Endothelial cell (in vitro differentiated cells): ENCODE data around the gene SLC25A20. TPM values are rescaled to one million over a fixed set of nuclear protein-coding genes. Genes with fewer than 3 reads are reported as not detected.

Experiments used
- DNase-seq: peaks from one replicate; pipeline ENCODE4 v3.0.0; 2021; ENCODE audit warnings: low spot score
- H3K27ac Mint-ChIP-seq: one replicate; pipeline ENCODE4 v1.8.0; 2021; ENCODE audit warnings: mixed read lengths, inconsistent platforms; ENCODE audit not compliant: unreplicated experiment
- H3K27me3 Mint-ChIP-seq: one replicate; pipeline ENCODE4 v1.8.0; 2021; ENCODE audit warnings: mild to moderate bottlenecking, moderate library complexity, mixed read lengths, inconsistent platforms; ENCODE audit not compliant: unreplicated experiment
- H3K36me3 Mint-ChIP-seq: one replicate; pipeline ENCODE4 v1.8.0; 2021; ENCODE audit warnings: mild to moderate bottlenecking, low read depth, mixed read lengths, inconsistent platforms; ENCODE audit not compliant: unreplicated experiment
- H3K4me1 Mint-ChIP-seq: one replicate; pipeline ENCODE4 v1.8.0; 2021; ENCODE audit warnings: mild to moderate bottlenecking, mixed read lengths, inconsistent platforms; ENCODE audit not compliant: unreplicated experiment
- H3K4me3 Mint-ChIP-seq: one replicate; pipeline ENCODE4 v1.8.0; 2021; ENCODE audit warnings: mild to moderate bottlenecking, mixed read lengths, inconsistent platforms; ENCODE audit not compliant: unreplicated experiment
- H3K9me3 Mint-ChIP-seq: one replicate; pipeline ENCODE4 v1.8.0; 2021; ENCODE audit warnings: mixed read lengths, inconsistent platforms; ENCODE audit not compliant: unreplicated experiment
- CTCF ChIP-seq: fragments of 200-600 bp; sonication (generic); IDR thresholded peaks from one replicate; pipeline ENCODE4 v1.5.0; 2021; ENCODE audit warnings: antibody characterized with exemption; ENCODE audit not compliant: unreplicated experiment
- total RNA-seq: library from RNA; stranded (reverse); fragmentation: NEBNext Ultra II Directional; extraction: Animal tissue kit (Norgen Biotek cat#: 25700); gene quantifications from one replicate; pipeline ENCODE4 v1.2.1, GENCODE V29; 2021; ENCODE audit not compliant: unreplicated experiment

The SLC25A20 gene
- total RNA-seq, 1 donor from 2014 or later = 3.6 TPM

- TF ChIP-seq CTCF = no peak
- Mint-ChIP-seq H3K4me1 (peaks cover 5% of the 10 kb centered on the region), H3K27ac (no peak overlapping the region), H3K9me3 (no peaks in the 10 kb centered on the region), H3K4me3 (no peak overlapping the region), H3K27me3 (no peaks in the 10 kb centered on the region), H3K36me3 (no peaks in the 10 kb centered on the region)
- no peak for DNase-seq
These were observed 77.9 kb downstream of the SLC25A20 start for GRCh38 chr3:48820612-48821324.

GRCh38 chr3:48819234-48820221 is 79.2 kb downstream of the SLC25A20 start:
- Mint-ChIP-seq H3K27me3 (no peaks in the 10 kb centered on the region), H3K36me3 (no peaks in the 10 kb centered on the region), H3K4me3 (no peak overlapping the region), H3K27ac (no peak overlapping the region), H3K9me3 (no peaks in the 10 kb centered on the region), H3K4me1 (peaks cover 5% of the 10 kb centered on the region)
- TF ChIP-seq CTCF = no peak
- DNase-seq = no peak

GRCh38 chr3:48811524-48811923 is 87.2 kb downstream of the SLC25A20 start:
- no peaks in the 10 kb centered on the region for H3K36me3 Mint-ChIP-seq

More at GRCh38 chr3:48811524-48811923, 87.2 kb downstream of the SLC25A20 start:
- Mint-ChIP-seq H3K4me1 (no peaks in the 10 kb centered on the region), H3K27me3 (peaks cover 1% of the 10 kb centered on the region), H3K27ac (no peak overlapping the region), H3K9me3 (no peaks in the 10 kb centered on the region), H3K4me3 (no peak overlapping the region)
- no peak for TF ChIP-seq CTCF
- DNase-seq = no peak

Other genes starting within 250 kb of the SLC25A20 start
- 7.6 TPM for gene CELSR3, start 236.0 kb downstream of the SLC25A20 start, total RNA-seq
- gene NCKIPSD, start 213.0 kb downstream of the SLC25A20 start, total RNA-seq = 34.1 TPM
- gene IP6K2, start 181.7 kb downstream of the SLC25A20 start, total RNA-seq = 87.9 TPM
- gene PRKAR2A, start 51.0 kb downstream of the SLC25A20 start, total RNA-seq = 67.3 TPM
- gene ARIH2, start 20.0 kb upstream of the SLC25A20 start, total RNA-seq = 57.0 TPM
- gene P4HTM, start 91.4 kb upstream of the SLC25A20 start, total RNA-seq = 9.3 TPM
- gene WDR6, start 108.5 kb upstream of the SLC25A20 start, total RNA-seq = 148 TPM
- gene DALRD3, start 119.7 kb upstream of the SLC25A20 start, total RNA-seq = 27.8 TPM
- gene NDUFAF3, start 123.2 kb upstream of the SLC25A20 start, total RNA-seq = 32.3 TPM
- 111 TPM for gene IMPDH2, start 130.5 kb upstream of the SLC25A20 start, total RNA-seq
- 136 TPM for gene QRICH1, start 195.2 kb upstream of the SLC25A20 start, total RNA-seq
- gene QARS1, start 205.9 kb upstream of the SLC25A20 start, total RNA-seq = 416 TPM
- 38.8 TPM for gene USP19, start 221.9 kb upstream of the SLC25A20 start, total RNA-seq
- 259 TPM for gene LAMB2, start 234.2 kb upstream of the SLC25A20 start, total RNA-seq